GM21367 (cell line): Measurements from ENCODE around the gene LAYN.

ENCODE experiments used
- ATAC-seq: cut with Tn5 transposase; IDR thresholded peaks from one replicate; pipeline ENCODE4 v1.9.1; 2021; ENCODE audit not compliant: unreplicated experiment

Gene LAYN

DNA sequence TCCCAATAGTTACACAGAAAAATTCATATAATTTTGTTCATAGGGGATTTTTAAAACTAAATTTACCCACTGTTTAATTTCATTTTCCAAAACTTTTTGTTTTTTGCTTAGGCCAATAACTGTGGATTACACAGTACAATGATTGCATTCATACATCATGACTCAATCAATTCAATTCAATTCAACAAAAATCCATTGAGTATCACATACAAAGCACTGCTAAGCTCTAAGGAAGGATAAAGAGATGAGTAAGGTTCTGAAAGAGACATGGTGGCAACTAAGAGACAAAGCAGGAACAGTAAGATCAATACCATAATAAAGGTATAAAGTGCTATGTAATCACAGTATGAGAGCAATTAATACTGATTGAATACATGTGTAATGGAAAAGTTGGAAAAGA lies 9.4 kb upstream of the LAYN start:
- no peak for ATAC-seq

DNA sequence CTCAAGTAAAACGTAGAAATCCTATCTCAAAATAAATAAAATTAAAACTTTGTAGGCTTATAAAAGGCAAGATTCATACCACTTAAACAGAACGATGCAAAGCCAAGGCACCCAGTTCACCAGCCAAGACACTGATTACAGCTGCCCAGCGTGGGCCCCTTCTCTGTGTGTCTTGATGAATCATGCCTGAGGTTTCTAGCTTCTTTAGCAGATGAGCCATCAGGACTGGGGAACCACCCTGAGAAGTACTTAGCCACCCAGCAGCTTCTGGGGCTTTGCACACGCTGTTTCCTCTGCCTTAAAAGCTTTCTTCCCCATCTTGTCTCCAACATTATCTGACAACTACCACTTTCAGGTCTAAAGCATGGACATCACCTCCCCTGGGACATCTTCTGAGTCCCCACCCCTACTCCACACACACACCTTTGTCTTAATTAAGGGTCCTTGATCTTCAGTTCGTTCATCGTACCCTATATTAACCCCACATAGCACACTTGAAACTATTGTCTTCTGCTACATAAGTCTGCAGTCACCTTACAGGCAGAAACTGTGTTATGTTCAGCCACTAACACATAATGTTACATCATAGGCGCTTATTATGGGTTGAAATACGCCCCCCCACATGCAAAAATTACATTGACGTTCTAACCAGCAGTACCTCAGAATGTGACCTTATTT lies 8.7 kb upstream of the LAYN start:
- ATAC-seq = no peak

- no peak for ATAC-seq
These were observed 8.2 kb upstream of the LAYN start for GRCh38 chr11:111532365-111532709.

GRCh38 chr11:111535281-111535680 lies 5.2 kb upstream of the LAYN start:
- ATAC-seq = no peak

GRCh38 chr11:111537336-111537860 lies 3.1 kb upstream of the LAYN start:
- ATAC-seq = no peak

GRCh38 chr11:111538407-111539114 lies 2.0 kb upstream of the LAYN start:
- no peak for ATAC-seq

GRCh38 chr11:111539426-111540113 lies 950 bp upstream of the LAYN start:
- no peak for ATAC-seq

GRCh38 chr11:111540937-111541253 lies 375 bp downstream of the LAYN start:
- ATAC-seq = no peak

DNA sequence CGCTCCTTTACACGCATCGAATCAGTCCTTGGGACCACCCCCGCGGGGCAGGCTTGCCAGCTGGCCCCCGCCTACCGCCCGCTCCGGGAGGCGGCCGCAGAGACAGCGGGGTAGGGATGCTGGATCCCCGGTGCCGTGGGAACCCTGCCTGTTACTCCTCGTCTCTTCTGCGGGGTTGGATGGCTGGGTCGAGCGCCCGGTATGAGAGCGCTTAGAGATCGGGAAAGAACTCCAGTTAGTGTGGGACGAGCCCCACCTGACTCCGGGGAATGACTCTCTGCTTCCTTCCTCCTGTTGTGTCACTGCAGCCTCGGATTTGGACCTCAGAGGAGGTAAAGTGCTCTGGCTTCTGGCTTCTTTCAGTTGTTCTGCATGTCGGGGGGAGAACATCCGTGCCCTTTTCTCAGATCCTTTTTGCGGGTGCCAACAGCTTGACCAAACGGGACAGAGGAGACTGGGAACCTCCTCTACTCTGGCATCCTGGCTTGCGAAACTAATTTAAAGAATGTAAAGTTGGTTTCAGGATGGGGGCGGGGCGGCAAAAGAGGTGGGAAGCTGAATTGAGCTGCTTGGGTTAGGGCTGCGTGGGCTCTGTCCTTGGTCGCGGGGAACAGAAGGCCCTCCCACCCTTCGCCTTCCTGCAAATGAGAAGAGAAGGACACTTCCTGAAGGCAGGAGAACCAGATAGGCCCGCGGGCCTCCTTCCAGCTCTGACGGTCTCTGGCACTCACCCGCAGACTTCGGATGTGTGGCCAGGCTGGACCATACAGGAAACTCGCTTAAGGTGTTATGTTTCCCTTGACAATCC lies 938 bp downstream of the LAYN start:
- no peak for ATAC-seq

DNA sequence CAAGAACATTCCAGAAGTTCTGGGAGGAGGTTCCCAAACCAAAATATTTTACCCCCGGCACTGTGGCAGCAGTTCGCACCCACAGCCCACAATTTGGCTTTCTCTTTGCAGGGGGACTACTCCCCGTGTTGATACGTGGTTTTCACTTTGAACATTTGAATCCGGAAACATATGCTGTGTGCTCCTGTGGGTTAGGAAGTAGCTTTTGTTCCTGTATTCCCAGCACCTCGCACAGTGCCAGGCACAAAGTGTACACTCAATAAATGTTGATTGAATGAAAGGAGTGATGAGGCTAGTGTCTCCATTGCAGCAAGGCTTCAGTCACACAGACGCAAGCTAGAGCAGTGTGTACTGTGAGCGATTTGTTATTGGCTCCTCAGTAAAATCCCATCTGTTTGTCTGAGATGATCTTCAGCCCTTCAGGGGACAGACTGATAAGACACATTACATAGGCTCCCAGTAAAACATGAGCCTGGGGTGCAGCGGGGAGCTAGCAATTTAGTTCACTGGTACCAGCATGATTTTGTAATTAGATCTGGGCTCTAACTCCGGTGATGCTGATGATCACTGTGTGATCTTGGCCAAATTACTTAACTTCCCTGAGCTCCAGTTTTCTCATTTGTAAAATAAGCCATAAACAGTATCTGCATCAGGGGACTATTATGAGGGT lies 2.2 kb downstream of the LAYN start:
- no peak for ATAC-seq

DNA sequence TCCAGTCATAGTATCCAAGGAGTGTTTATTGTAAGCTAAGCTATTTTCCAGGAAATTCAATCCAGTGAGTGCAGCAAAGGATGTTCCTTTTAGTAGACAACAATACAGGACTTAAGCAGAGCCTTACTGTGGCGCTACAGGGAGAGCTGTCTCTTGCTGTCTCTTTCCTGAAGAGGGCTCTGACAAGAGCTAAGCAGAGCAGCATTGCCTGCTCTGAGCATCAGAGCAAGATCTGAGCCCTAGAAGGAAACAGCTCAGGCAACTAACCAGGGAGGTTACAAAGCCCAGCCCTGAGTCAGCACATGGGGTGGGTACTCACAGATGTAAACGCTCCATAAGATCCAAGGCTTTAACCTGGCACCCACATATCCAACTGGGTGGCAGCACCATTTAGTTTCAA lies 8.0 kb downstream of the LAYN start:
- ATAC-seq = no peak

- ATAC-seq = no peak
These were observed 8.8 kb downstream of the LAYN start for GRCh38 chr11:111549196-111549868.

DNA sequence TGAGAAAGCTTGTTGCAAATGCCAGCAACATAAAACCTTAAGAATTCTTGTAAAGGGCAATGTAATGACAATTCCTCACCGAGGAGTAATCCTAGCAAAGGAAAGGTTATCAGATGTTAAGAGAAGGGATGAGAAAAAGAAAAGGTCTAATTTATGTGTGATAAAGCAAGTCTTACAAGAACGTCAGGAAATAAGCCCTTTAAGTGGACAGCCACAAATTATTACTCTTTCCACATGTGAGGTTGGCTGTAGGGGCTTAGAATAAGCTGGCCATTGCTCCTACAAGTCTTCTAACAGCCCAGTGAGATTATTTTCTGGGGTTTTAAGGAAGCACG lies 9.3 kb downstream of the LAYN start:
- ATAC-seq = no peak

- ATAC-seq = no peak
These were observed 9.7 kb downstream of the LAYN start for GRCh38 chr11:111550258-111550657.

GRCh38 chr11:111554532-111554931 lies 14.0 kb downstream of the LAYN start:
- no peak for ATAC-seq

DNA sequence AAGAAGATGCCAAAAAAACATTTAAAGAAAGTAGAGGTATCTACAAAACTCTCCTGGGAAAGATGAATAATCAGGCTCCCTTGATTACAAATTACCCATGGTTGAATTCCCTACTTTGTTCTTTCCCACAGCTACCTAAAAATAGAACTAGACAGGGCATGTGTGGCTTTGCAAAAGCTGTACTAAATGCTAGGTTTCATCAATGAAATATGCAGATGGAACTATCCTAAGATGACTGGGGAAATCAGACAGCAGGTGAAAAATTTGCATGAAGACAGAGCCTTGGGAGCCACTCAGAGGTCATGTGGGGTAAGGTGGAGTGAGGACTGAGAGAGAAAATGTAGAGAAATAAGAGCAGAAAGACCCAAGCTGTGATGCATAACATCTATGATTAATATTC lies 14.7 kb downstream of the LAYN start:
- ATAC-seq = no peak

DNA sequence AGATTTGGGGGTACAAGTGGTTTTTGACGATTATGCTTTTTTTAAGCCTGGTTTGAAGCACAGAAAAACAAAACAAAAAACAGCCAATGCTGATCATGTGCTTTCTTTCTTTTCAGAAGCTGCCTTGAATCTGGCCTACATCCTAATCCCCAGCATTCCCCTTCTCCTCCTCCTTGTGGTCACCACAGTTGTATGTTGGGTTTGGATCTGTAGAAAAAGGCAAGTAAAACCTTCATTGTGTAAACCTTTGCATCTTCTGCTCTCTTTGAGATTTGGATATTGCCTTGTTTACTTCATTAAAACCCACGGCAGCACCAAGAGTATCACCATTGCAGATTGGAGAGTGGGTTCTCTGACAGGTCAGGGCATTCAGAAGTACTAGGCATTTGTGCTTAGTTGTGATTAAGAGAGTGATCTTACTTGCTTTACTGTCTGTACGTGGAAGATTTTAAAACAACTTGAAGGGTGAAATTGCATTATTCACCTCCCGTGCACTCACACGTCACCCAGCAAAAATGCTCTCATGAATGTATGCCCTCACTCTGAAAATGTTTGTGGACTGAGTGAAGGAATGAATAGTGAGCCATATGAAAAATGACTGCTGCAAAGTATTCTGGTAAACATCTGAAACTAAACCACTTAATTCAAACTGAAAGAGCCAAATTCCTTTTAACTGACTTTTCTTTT lies 17.0 kb downstream of the LAYN start:
- ATAC-seq = no peak

DNA sequence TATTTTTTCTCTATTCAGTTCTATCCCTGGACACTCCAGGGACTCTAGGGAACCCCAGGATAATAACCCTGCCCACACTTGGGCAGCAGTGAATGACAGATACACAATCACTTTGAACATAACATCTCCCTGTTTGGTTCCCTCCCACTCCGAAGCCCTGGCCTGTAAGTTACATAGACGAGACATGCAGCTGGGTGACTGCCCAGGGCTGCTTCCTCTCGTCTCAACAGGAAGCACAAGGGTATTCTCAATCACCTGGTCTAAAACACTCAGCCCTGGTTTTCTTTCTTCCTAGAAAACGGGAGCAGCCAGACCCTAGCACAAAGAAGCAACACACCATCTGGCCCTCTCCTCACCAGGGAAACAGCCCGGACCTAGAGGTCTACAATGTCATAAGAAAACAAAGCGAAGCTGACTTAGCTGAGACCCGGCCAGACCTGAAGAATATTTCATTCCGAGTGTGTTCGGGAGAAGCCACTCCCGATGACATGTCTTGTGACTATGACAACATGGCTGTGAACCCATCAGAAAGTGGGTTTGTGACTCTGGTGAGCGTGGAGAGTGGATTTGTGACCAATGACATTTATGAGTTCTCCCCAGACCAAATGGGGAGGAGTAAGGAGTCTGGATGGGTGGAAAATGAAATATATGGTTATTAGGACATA lies 19.4 kb downstream of the LAYN start:
- no peak for ATAC-seq

GRCh38 chr11:111560800-111561199 lies 20.3 kb downstream of the LAYN start:
- ATAC-seq = no peak
